ENCODE measurements around the gene EDNRA. TPM values are rescaled to one million over a fixed set of nuclear protein-coding genes. Genes with fewer than 3 reads are reported as not detected.

Gene EDNRA
- total and polyA plus RNA-seq, 2 donors (not counting 3 experiments of a cell fraction or from before 2014, with no cell fraction given) = 0.01 TPM; not detected in 1

GRCh38 chr4:147525494-147526271 is 44.8 kb downstream of the EDNRA start:
- TF ChIP-seq POLR2AphosphoS5 (IDR thresholded peaks at IDR 0.05; ENCODE audit: insufficient read depth, low read depth, low read length) (no peak), GATA2 (IDR thresholded peaks at IDR 0.05; ENCODE audit: insufficient read depth, insufficient read length, low read depth, low read length) (no peak), MAX (IDR thresholded peaks at IDR 0.05; ENCODE audit: insufficient read depth, insufficient read length) (no peak), POLR2A (IDR thresholded peaks at IDR 0.05; ENCODE audit: low read depth, low read length) (no peak), JUN (IDR thresholded peaks at IDR 0.05; ENCODE audit: borderline replicate concordance, insufficient read depth, insufficient read length, low read depth) (no peak), EZH2 (IDR thresholded peaks at IDR 0.05; ENCODE audit: borderline replicate concordance, low read depth, low read length, severe bottlenecking) (no peak), FOS (IDR thresholded peaks at IDR 0.05; ENCODE audit: borderline replicate concordance, insufficient read depth, low read length) (no peak), MYC (IDR thresholded peaks at IDR 0.05; ENCODE audit: low read depth, low read length) (no peak), CTCF (IDR thresholded peaks at IDR 0.05; ENCODE audit: extremely low read depth in 1 of 2, insufficient read depth in 1 of 2, low read depth in 1 of 2, low read length in 2 of 2) (no peak)
- no peaks in the 10 kb centered on the region for H4K20me1 ChIP-seq (replicated peaks; ENCODE audit: control insufficient read depth, extremely low read depth, insufficient read depth, low read length)
- no TSS peak for BruUV-seq (replicated peaks)
- H3K4me1 ChIP-seq (ENCODE audit: control insufficient read depth, extremely low read depth, insufficient read depth, low read length) = no peaks in the 10 kb centered on the region
- no peak for FAIRE-seq
- dilution Hi-C loops (cut with MboI; ENCODE audit: extremely low pct_ligation_motif_present, low sequenced_read_pairs) = no loop called here
- H3K79me2 ChIP-seq (ENCODE audit: control insufficient read depth, insufficient read depth, low read length) = no peaks in the 10 kb centered on the region
- DNase-seq (ENCODE audit: low read depth, low spot score) = no peak
- no peaks in the 10 kb centered on the region for H3K9me3 ChIP-seq (replicated peaks; ENCODE audit: control insufficient read depth, insufficient read depth, low read length)
- ChIA-PET CTCF (interaction anchor here (0.8 to 1.9 kb wide), 11 partner anchors 8 to 429 kb away, joined by 3 to 7 read pairs (median 4); no protein-coding TSS in a partner anchor), POLR2A (no interaction called here)
- no peak overlapping the region for H2AFZ ChIP-seq (ENCODE audit: low read depth, low read length)
- no peak overlapping the region for H3K4me2 ChIP-seq (ENCODE audit: insufficient read depth, low read length)
- no peak overlapping the region for H3K27ac ChIP-seq (ENCODE audit: insufficient read depth, low read depth, low read length)
- intact Hi-C loops (cut with micrococcal nuclease) = no loop called here
- H3K9ac ChIP-seq (replicated peaks; ENCODE audit: extremely low read depth, insufficient read depth, low read length) = no peak overlapping the region
- H3K4me3 ChIP-seq (replicated peaks in 1 of 3; ENCODE audit: insufficient read depth in 1 of 3, low read depth in 1 of 3, low read length in 3 of 3) = no peak overlapping the region
- H3K27me3 ChIP-seq (ENCODE audit: control insufficient read depth in 2 of 2, insufficient read depth in 2 of 2, low read length in 2 of 2) = peaks cover 4 to 6% of the 10 kb centered on the region in 2 experiments
- no peaks in the 10 kb centered on the region for H3K9me1 ChIP-seq (replicated peaks; ENCODE audit: control insufficient read depth, extremely low read depth, insufficient read depth, low read length)
- no peaks in the 10 kb centered on the region for H3K36me3 ChIP-seq (ENCODE audit: control insufficient read depth in 2 of 2, extremely low read depth in 1 of 2, insufficient read depth in 2 of 2, low read length in 2 of 2)
